ENCODE measurements around the gene FAM13A.

Gene FAM13A

DNA sequence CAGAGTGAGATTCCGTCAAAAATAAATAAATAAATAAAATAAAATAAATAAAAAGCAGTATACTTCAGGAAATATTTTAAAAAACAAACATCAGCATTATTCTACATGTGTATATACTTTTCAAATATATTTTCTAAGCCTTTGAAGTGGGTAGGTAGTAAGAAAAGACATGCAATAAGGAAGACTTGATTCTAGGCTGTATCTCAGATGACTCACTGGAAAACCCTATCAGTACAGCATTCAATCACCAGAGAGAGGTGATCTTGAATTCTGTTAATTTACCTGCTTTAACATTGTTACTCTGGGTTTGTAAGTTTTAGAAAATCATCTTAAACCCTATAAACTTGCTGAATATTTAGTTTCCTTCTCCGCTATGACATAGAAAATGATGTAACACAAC, 252.8 kb downstream of the FAM13A start:
- DNase-seq: no peak

DNA sequence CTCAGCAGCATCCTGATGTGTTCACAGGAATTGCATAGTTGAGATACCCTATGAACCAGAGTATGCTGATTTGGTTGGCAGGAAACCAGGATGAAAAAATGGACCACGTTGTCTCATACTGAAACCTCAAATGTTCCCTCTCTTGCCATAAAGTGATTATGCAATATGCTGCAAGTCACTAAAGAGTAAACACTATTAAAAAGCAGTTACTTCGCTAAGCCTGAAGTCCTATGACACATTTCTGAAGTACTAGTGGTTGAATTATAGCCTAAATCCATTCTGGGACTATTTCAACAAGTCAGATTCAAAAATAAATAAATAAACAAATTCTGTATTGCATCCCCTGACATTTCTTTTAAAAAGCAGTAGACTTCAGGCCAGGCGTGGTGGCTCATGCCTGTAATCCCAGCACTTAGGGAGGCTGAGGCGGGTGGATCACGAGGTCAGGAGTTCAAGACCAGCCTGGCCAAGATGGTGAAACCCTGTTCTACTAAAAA, 253.3 kb downstream of the FAM13A start:
- no peak for DNase-seq

GRCh38 chr4:88802585-88803286, 254.2 kb downstream of the FAM13A start:
- no peak for DNase-seq

DNA sequence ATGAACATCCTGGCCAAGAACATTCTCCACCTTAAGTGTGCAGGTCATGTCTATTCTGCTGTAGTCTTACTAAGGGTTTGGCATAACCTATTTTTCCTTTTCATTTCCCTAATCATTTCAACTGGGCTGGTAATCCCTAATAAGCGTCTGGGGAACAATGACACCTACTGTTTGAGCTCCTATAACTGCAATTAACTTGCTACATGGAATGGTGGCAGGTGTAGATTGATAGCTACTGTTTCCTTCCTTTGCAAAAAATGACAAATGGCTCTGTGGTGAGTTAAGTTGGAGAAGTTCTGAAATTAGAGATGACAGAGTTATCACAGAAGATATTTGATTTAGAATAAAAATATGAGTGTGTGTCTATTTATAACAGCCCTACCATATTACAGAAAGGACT, 254.8 kb downstream of the FAM13A start:
- DNase-seq: no peak

- no peak for DNase-seq
These were observed 257.1 kb downstream of the FAM13A start for GRCh38 chr4:88799900-88800299.

DNA sequence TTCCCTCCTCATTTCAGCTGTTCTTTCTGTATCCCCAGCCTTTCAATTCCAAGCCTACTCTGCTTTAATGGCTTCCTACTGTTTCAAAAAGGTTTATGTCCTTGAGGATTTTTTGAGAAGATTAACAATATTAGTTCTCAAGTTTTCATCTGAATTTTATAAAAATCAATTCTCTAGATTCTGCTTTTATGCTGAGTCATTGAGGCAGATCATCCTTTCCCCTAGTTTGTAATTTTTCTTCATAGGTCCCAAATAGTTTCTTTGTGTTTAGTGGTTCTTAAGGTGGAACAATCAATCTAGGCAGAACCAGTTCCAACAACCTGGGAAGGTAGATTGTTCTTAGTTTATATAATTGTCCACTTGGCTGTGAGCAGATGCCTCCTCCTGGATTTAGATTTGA, 259.3 kb downstream of the FAM13A start:
- DNase-seq: no peak

DNA sequence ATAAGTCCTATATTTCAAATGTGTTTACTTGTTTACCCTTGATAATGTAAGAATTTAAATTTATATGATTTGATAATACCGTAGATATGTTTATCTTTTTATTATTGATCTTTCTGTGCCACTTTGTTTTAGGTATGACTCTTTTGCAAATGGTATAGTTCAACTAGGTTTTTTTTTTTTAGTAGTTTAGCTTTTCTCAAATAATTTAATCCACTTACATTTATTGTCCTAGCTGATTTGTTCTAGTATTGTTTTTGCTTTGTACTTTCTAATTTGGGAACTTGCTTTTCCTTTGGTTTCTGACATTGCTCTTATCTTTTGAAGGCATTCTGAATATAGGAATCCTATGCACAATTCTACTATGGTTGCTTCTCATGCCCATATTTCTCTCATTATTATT, 260.4 kb downstream of the FAM13A start:
- DNase-seq: no peak

DNA sequence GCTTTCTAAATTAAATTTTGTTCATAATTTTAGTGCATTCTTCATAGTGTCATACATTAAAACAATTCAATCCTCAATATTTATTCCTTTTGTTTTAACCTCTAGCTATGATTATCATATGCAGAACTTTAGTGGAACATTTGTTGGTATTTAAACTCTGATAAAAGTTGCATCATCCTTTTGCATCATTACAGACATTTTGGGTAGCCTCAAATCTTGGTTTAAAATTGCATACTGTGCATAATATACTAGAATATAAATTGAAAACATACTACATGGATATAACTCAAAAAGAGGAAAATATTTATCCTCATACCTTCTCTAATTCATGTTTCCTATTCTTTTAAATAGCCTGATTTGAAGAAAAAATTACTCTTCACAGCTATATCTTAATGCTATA, 262.0 kb downstream of the FAM13A start:
- no peak for DNase-seq

- DNase-seq: no peak
These were observed 262.8 kb downstream of the FAM13A start for GRCh38 chr4:88794087-88794690.

- DNase-seq: no peak
These were observed 263.5 kb downstream of the FAM13A start for GRCh38 chr4:88793475-88793874.

GRCh38 chr4:88792821-88793220, 264.2 kb downstream of the FAM13A start:
- no peak for DNase-seq

DNA sequence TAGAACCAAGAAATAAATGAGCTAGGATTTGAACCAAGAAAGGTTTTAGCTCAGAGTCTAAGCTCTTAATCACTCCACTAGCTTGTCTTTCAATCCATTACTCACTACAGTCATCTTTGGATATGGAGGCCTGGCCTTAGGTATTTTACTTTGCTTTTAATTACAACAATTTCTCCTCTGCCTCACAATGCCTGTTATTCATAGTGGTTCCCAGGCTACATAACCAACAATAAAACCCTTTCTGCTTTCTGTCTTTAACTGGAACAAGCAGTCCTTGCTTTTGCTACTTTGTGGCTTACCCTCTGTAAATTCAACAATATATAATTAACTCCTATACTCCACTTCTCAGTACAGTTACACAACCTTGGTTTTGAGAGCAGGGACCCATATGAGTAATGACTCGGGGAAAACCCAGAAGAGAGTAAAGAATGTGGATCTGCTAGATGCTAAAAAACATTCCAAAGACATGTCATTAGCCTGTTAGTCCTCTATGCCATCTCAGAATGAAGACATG, 264.7 kb downstream of the FAM13A start:
- DNase-seq: no peak

- DNase-seq: peak; percentile 3
These were observed 265.7 kb downstream of the FAM13A start for GRCh38 chr4:88791274-88791673.

- DNase-seq: no peak
These were observed 268.1 kb downstream of the FAM13A start for GRCh38 chr4:88788895-88789294.

DNA sequence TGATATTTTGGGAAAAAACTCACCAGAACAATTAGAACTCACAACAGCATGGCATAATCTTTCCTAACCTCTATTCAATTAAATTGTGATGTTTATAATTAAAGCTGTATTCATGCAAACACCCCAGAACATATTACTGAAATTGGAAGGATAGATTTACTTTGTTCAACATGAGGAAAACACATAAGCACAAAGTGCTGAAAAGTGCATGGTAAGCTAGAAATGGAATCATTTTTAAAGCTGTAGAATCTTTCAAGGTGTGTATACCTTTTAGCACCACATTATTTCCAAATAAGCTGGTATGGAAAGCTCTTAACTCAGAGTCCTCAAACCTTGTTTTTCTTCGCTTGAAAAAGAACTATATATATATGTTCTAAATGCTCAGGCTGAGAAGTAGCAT, 268.6 kb downstream of the FAM13A start:
- no peak for DNase-seq

GRCh38 chr4:88786011-88786410, 271.0 kb downstream of the FAM13A start:
- no peak for DNase-seq

DNA sequence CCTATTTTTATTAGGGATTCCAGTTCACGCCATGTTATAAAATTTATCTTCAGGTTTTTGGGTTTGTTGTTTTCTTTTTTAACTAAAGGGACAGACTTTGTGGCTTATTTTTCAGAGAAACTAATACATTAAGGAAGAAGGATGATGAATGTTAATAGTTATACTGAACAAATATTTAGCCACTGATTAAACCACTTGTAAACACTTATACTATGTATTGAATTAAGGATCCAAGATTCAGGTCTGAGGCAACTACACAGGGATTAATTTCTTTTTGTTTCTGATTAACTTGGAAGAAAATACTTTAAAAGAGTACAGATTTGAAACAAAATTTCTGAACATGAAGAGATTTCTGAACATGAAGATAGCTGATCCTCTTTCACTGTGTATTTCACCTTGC, 276.6 kb downstream of the FAM13A start:
- DNase-seq: no peak

GRCh38 chr4:88779431-88779830, 277.6 kb downstream of the FAM13A start:
- DNase-seq: no peak

- no peak for DNase-seq
These were observed 281.5 kb downstream of the FAM13A start for GRCh38 chr4:88775529-88775928.

- no peak for DNase-seq
These were observed 282.0 kb downstream of the FAM13A start for GRCh38 chr4:88775026-88775425.

GRCh38 chr4:88771883-88772450, 285.0 kb downstream of the FAM13A start:
- no peak for DNase-seq

GRCh38 chr4:88765729-88766128, 291.3 kb downstream of the FAM13A start:
- DNase-seq: no peak

DNA sequence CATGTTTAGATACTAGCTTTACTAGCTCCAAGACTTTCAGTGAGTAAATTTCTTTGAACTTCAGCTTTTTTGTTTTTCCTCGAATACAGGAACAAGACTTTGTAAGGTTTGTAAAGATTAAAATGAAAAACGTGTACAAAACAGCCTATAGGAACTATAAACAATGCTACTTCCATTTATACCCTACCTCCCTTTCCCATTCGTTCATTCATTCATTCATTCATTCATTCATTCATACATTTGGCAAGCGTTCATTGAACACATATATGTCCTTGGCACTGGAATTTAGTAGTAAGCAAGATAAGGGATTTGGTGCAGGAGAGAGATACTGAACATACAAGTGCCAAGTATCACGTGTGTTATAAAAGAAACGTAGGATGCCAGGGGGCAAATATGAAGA, 293.9 kb downstream of the FAM13A start:
- DNase-seq: no peak

DNA sequence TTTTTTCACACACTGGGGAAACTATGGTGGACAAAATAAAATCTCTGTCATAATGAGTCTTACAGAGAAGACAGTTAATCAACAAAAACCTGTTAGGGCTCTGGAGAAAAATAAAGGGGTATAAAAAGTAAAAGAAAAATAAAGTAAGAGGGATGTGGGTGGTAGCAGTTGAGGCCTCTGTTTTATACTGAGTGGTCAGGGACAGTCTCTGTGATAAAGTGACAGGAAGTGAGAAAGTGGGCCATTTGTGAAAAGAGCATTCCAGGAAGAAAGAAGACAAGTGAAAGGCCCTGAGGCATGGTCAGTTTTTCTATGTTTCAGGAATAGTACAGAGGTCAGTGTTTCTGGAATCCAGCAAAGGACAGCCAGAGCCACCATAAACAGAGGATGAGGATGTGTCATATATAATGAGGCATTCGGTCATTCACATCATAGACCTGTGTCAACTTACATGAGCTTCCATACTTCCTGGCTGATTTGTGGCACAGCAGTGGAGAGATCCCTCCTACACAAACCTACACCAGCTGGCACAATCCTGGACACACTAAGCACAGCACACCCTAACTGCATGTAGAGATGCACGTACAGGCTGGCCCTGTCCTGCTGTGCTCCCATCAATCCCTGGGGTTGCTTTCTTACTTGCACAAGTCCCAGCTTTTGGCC, 295.0 kb downstream of the FAM13A start:
- no peak for DNase-seq
